GM19240 (cell line): ENCODE results near the gene THSD7A.

Source experiments
- DNase-seq: peaks from one replicate; pipeline ENCODE4 v3.0.0; 2011; ENCODE audit warnings: low spot score; ENCODE audit not compliant: insufficient read length

Gene THSD7A

DNA sequence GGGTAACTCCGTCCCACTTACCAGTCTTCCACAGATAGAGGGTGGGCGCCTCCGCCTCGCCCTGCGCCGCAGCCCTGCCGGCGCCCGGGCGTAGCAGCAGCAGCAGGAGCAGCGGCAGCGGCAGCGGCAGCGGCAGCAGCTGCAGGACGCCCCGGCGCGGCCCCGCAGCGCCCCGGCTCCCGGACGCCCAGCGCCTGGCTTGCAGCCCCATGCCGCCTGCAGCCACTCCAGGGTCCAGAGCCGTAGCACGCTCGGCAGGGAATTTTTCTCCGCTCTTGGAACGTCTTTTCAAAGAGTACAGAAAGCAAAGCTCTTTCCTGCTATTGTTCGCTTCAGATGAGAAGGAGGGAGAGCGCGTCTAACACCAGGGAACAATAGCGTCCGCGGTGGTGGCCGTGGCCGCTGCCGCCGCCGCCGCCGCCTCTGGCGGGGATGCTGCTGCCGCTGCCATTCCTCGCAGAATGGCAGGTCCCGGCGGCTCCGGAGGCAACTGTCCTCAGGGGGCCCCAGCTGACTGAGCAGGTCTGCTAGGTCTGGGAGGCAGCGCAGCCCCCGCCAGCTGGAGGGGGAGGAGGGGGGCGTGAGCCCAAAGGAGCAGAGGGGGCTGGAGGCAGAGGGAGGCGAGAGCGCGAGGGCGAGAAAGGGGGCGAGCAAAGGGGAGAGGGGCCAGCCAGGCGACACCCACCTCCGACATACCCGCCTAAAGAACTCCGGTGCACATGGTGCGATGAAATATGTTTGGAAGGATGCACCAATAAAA, at the start of gene THSD7A:
Gene THSD7A, minus strand, starts transcription at position 463 of the 760 bp plus-strand sequence. Its CDS starts 252 bp downstream, at position 211.
- no peak for DNase-seq

DNA sequence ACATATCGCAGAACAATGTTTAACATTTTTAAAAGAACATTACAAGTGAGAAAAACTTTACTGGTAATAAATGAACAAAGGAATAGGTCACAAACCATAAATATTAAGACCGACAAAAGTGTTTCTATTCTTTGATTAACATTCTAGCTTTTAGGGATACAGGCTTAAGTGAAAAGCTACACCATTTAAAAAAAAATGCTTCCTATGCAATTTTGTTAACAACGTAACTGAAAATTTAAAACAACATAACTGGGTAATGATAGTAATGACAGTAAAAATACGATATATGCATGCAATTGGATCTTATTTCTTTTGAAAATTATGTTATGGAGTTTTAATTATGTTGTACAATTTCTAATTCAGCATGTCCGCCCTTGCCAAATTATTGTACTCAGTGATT, 49.7 kb upstream of the THSD7A start:
- no peak for DNase-seq

DNA sequence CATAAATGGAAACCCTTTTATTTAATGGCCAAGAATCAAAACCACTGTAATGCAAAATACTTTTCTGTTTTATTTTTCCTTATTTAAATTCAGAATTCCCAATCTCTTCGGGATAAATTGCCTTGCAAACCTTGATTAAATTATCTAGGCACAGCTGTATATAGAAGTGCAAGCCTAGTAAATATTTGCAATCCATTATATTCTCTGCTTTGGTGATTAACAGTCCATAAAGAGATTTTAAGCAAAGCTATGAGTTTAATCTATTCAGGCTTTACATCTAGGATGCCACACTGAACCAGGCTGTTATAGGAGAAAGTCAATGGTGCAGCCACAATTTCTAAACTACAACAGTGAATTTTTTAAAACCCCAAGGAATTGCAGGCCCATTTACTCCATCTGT, 43.6 kb upstream of the THSD7A start:
- no peak for DNase-seq

GRCh38 chr7:11865671-11866070, 33.7 kb upstream of the THSD7A start:
- DNase-seq, result no peak

GRCh38 chr7:11858622-11859302, 26.8 kb upstream of the THSD7A start:
- DNase-seq, result no peak

DNA sequence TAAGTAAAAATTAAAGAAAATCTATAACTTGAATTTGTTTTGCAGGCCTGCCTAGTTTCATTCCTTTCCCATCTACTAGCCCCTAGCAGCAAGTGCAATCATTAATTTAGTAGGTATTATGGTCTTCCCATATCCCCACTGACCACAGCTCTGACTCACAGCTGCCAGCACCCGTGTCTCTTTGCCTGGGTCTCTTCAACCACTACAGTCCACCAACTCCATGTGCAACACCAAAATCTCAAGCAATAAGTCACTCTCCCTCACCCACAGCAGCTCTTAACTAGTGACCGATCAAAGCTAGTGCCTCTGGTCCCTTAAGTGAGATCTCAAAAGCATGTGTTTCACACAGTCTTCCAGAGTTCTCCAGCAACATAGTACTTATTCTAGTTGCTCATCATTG, 26.0 kb upstream of the THSD7A start:
- DNase-seq, result no peak

- no peak for DNase-seq
These were observed 16.3 kb upstream of the THSD7A start for GRCh38 chr7:11848251-11848650.

DNA sequence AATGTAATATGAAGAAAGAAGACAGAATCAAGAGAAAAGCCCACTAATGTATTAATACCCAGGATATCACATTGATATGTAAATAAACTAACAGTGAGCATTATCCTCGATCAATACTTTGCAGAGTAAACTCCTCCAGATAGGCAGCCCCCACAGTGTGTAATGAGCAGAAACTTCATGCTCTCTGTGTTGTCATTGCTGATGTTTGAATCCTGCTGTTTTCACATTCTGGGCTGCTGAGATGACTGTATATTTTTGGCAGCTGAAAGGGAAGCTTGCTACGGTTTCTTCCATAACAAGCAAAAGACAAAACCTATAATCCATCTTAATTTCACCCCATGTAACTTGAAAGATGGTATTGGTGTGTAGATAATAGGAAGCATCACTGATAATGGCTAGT, 15.3 kb upstream of the THSD7A start:
- DNase-seq, result no peak

GRCh38 chr7:11846361-11846955, 14.5 kb upstream of the THSD7A start:
- DNase-seq, result no peak

- DNase-seq, result no peak
These were observed 11.2 kb upstream of the THSD7A start for GRCh38 chr7:11843113-11843765.

GRCh38 chr7:11841657-11842056, 9.7 kb upstream of the THSD7A start:
- DNase-seq, result no peak

DNA sequence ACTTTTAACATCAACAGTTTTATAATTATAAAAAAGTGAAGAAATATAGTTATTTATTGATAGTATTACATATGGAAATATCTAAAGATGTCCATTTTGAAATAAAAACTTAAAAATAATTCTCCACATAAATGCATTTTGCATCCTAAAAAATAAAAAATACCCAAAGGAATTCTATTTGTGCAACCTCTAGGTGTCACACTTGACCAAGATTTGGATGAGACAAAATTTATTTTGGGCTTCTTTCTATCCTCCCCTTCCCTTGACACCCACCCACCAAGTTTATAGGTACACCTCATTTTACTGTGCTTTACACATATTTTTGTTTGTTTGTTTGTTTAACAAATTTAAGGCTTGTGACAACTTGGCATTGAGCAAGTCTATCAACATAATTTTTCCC, 3.3 kb upstream of the THSD7A start:
- DNase-seq, result no peak

GRCh38 chr7:11833431-11833830, 1.4 kb upstream of the THSD7A start:
- DNase-seq, result no peak

GRCh38 chr7:11831156-11831735, 752 bp downstream of the THSD7A start:
- DNase-seq, result no peak

DNA sequence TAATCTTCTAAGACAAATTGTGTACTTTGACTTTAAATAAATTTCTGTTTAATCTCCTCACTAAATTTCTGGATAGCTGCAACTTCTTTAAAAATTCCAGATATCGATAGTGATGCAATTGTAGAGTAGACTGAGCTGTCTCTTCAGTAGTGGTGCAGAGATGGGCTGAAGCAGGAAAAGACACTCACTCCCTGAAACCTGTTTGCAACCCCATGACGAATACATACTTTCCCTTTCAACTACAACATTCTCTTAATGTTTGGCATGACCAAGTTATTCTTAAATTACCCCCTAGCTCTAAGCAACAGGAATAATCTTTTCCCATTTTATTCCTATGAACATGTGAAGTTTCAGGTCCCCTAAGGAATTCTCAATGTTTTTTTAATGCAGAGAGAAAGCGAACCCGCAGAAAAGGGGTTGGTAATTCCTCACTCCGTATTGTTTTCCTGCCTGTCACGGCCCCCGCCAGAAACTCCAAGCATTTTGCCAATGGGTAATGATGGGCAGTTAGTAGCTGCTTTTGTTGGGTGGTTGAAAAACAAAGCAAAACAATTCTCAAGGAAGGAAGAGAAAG, 1.3 kb downstream of the THSD7A start:
- DNase-seq, result no peak

DNA sequence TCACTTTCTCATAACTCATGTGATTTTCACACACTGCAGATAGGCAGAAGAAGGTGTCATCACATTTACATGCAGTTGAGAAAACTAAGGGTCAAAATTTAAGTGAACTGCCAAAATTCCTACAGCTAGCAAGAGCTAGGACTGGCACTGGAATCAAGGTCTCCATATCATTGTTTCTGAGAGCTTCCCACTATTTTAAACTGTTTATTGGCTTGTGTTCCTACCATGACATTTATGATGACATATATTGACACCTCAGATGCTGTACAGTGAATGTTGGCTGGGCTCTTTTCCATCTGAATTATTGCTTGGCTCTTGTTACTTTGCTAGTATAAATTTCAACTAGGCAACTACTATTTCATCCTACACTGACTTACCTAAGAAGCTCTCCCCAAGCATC, 2.0 kb downstream of the THSD7A start:
- no peak for DNase-seq

GRCh38 chr7:11819947-11820346, 12.1 kb downstream of the THSD7A start:
- DNase-seq, result no peak

GRCh38 chr7:11819271-11819670, 12.7 kb downstream of the THSD7A start:
- no peak for DNase-seq

DNA sequence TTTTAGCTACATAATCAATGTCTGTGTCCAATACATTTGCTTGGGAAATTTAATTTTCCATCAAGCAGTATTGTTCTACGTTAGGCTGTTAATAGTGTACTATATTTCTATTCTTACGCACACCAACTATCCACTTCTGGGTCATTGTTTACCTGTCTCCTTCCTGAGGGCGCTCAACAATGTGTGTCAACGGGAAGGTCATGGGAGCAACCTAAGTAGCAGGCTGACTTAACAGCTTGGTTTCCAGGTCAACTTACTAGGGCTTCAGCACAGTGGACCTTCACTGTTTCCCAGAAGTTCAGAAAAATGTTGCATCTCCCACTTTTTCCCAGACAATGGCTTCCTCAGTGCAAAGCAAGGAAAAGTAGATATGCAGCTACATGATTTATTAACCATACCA, 13.7 kb downstream of the THSD7A start:
- DNase-seq, result no peak

GRCh38 chr7:11817111-11817740, 14.8 kb downstream of the THSD7A start:
- no peak for DNase-seq

GRCh38 chr7:11811709-11812108, 20.3 kb downstream of the THSD7A start:
- no peak for DNase-seq
